Fibroblast of lung (primary cell): Measurements from ENCODE around the gene FANCE. TPM values are rescaled to one million over a fixed set of nuclear protein-coding genes. Genes with fewer than 3 reads are reported as not detected.

ENCODE experiments used
- DNase-seq, 2 donors: peaks; one replicate each; pipeline versions ENCODE4 v3.0.0 to v3.0.0-alpha.2; 2010; ENCODE audit warnings: low read depth in 2 of 2
- H2AFZ ChIP-seq: 2 replicates; pipeline ENCODE4 v1.5.1; 2012; ENCODE audit warnings: low read length, control low read depth, inconsistent platforms
- H3K27ac ChIP-seq: 2 replicates; pipeline ENCODE4 v1.5.1; 2011; ENCODE audit warnings: low read length, control low read depth; ENCODE audit not compliant: insufficient read depth
- H3K27me3 ChIP-seq: 2 replicates; pipeline ENCODE4 v1.5.1; 2011; ENCODE audit warnings: mild to moderate bottlenecking, low read length; ENCODE audit not compliant: control insufficient read depth, insufficient read depth
- H3K36me3 ChIP-seq: 2 replicates; pipeline ENCODE4 v1.5.1; 2011; ENCODE audit warnings: low read length; ENCODE audit not compliant: control insufficient read depth, insufficient read depth
- H3K4me1 ChIP-seq: 2 replicates; pipeline ENCODE4 v1.5.1; 2011; ENCODE audit warnings: low read length; ENCODE audit not compliant: control insufficient read depth, insufficient read depth; ENCODE audit errors: extremely low read depth
- H3K4me2 ChIP-seq: 2 replicates; pipeline ENCODE4 v1.5.1; 2011; ENCODE audit warnings: low read length, control low read depth; ENCODE audit not compliant: insufficient read depth; ENCODE audit errors: extremely low read depth
- H3K4me3 ChIP-seq, 4 experiments: fragments of 200-600 bp in 1 of 4; sonication (generic) in 1 of 4; replicated peaks in 1 of 4; 2 replicates each; pipeline ENCODE4 v1.5.1; 2011 to 2016; ENCODE audit warnings: low read length in 4 of 4, low read depth in 3 of 4, mild to moderate bottlenecking in 3 of 4, control low read depth in 2 of 4, inconsistent platforms in 1 of 4, mixed read lengths in 1 of 4; ENCODE audit not compliant: insufficient read depth in 1 of 4; ENCODE audit errors: control extremely low read depth in 1 of 4
- H3K79me2 ChIP-seq: 2 replicates; pipeline ENCODE4 v1.5.1; 2012; ENCODE audit warnings: mild to moderate bottlenecking, low read length, inconsistent platforms; ENCODE audit not compliant: control insufficient read depth, insufficient read depth
- H3K9ac ChIP-seq: 2 replicates; pipeline ENCODE4 v1.5.1; 2011; ENCODE audit warnings: mild to moderate bottlenecking, low read length, control low read depth; ENCODE audit not compliant: insufficient read depth
- H3K9me3 ChIP-seq: 2 replicates; pipeline ENCODE4 v1.5.1; 2012; ENCODE audit warnings: low read depth, low read length; ENCODE audit not compliant: control insufficient read depth, insufficient read depth
- H4K20me1 ChIP-seq: 2 replicates; pipeline ENCODE4 v1.5.1; 2011; ENCODE audit warnings: low read length; ENCODE audit not compliant: control insufficient read depth, insufficient read depth; ENCODE audit errors: extremely low read depth
- EZH2 ChIP-seq: IDR thresholded peaks from 2 replicates; pipeline ENCODE4 v1.5.1; 2012; ENCODE audit warnings: low read length, control low read depth, mild to moderate bottlenecking; ENCODE audit errors: missing control alignments
- polyA plus RNA-seq, 2 donors: library from polyadenylated mRNA; depleted of rRNA in 1 of 2; stranded (reverse) in 1 of 2; unstranded in 1 of 2; fragments of >200 nt; gene quantifications; 2 replicates each; pipeline ENCODE4 v1.2.1, GENCODE V29; 2011 to 2012; ENCODE audit warnings: missing spikeins in 1 of 2
- total RNA-seq: library from RNA; depleted of rRNA; stranded (reverse); fragments of >200 nt; gene quantifications from 2 replicates; pipeline ENCODE4 v1.2.1, GENCODE V29; 2014
- TF ChIP-seq, protein P1 (sequence below), 2 donors: IDR thresholded peaks in 1 of 2; conservative IDR thresholded peaks in 1 of 2; 1 replicate in 1 of 2; 2 replicates in 1 of 2; pipeline ENCODE4 v1.5.1; 2011 to 2012; ENCODE audit warnings: low read length in 2 of 2, control low read depth in 1 of 2, inconsistent platforms in 1 of 2, low read depth in 1 of 2, mild to moderate bottlenecking in 1 of 2

Gene FANCE
- total and polyA plus RNA-seq, 2 donors (not counting 1 experiment from before 2014, with no cell fraction given), result 3.2 to 10.7 TPM

DNA sequence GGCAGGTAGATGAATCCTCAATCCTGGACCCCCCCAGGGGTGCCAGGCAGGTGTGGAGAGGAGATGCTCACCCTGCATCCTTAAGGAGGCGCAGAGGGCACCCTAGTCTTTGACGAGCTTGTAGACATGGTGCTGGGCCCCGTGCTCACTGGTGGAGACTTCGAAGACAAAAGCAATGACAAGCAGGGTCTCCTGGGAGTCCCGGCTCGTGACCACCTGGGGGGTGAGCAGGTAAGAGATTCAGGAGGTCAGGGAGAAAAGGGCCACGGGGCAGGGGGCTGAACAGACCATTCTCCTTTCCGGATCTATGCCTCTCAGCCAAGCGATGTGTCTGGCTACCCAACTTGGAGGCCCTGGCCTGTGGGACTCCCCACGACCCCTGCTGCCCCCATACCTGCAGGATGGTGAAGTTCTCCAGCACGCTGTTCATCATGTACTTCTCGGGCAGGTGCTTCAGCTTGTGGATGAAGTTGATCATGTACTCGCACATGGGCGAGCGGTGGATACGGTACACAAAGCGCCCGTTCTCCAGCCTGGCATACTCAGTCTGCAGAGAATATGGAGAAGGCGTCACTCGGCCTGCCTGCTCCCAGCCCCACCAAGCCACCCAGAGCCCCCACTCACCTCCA lies 22.9 kb downstream of the FANCE start:
- TF ChIP-seq EZH2, result no peak
- TF ChIP-seq, protein P1, sequence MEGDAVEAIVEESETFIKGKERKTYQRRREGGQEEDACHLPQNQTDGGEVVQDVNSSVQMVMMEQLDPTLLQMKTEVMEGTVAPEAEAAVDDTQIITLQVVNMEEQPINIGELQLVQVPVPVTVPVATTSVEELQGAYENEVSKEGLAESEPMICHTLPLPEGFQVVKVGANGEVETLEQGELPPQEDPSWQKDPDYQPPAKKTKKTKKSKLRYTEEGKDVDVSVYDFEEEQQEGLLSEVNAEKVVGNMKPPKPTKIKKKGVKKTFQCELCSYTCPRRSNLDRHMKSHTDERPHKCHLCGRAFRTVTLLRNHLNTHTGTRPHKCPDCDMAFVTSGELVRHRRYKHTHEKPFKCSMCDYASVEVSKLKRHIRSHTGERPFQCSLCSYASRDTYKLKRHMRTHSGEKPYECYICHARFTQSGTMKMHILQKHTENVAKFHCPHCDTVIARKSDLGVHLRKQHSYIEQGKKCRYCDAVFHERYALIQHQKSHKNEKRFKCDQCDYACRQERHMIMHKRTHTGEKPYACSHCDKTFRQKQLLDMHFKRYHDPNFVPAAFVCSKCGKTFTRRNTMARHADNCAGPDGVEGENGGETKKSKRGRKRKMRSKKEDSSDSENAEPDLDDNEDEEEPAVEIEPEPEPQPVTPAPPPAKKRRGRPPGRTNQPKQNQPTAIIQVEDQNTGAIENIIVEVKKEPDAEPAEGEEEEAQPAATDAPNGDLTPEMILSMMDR (conservative IDR thresholded peaks at IDR 0.05 in 1 of 2, IDR thresholded peaks at IDR 0.05 in 1 of 2; ENCODE audit: low read depth in 1 of 2, low read length in 2 of 2), result no peak
- no peak for DNase-seq
- Histone ChIP-seq H4K20me1 (peaks cover 5% of the 10 kb centered on the region), H3K4me2 (no peak overlapping the region), H3K4me1 (peaks cover 10% of the 10 kb centered on the region), H3K36me3 (peaks cover 33% of the 10 kb centered on the region), H2AFZ (no peak overlapping the region), H3K27me3 (no peaks in the 10 kb centered on the region), H3K9ac (no peak overlapping the region), H3K79me2 (peaks cover 9% of the 10 kb centered on the region), H3K27ac (no peak overlapping the region), H3K4me3 (no peak overlapping the region), H3K9me3 (no peaks in the 10 kb centered on the region)

DNA sequence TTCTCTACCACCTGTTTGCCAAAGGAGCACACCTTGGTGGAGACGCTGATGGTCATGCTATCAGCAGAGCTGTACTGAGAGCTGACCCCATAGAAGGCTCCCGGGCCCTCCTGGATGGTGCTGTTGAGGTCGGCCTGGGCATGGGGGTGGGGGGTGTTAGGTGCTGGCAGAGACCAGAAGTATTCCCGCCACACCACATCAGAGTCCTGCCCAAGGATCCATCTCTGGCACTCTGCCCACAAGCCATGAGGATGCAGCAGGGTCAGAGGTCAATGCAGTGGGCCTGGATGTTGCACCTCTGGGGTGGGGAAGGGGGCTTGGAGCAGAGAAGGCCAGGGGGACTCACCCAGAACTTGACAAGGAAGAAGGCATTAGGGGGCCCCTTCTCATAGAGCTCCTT lies 23.4 kb downstream of the FANCE start:
- Histone ChIP-seq H3K27ac (no peak overlapping the region), H3K4me2 (no peak overlapping the region), H4K20me1 (peaks cover 2% of the 10 kb centered on the region), H3K4me3 (no peak overlapping the region), H3K9ac (no peak overlapping the region), H2AFZ (no peak overlapping the region), H3K36me3 (peaks cover 30% of the 10 kb centered on the region), H3K79me2 (peaks cover 4% of the 10 kb centered on the region), H3K27me3 (no peaks in the 10 kb centered on the region), H3K4me1 (peaks cover 7% of the 10 kb centered on the region), H3K9me3 (no peaks in the 10 kb centered on the region)
- no peak for DNase-seq
- TF ChIP-seq, protein P1 (conservative IDR thresholded peaks at IDR 0.05 in 1 of 2, IDR thresholded peaks at IDR 0.05 in 1 of 2; ENCODE audit: low read depth in 1 of 2, low read length in 2 of 2), result no peak
- TF ChIP-seq EZH2, result no peak

DNA sequence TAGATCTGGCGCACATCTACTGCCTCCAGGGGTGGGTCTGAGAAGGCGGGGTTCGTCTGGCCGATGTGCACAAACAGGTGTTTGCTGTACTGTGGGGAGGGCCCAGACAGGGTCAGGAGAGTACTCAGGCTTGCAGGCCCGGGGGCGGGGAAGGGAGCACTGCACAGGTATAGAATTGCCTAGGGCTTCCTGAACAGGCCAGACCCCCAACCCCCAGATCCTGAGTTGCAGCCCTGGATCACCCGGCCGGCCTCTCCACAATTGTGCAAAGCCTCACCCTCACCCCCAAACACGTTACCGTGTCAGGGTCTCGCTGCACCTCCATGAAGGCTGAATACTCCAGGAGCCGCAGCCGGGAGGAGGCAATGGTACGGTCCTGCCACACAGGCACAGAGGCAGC lies 23.9 kb downstream of the FANCE start:
- DNase-seq, result no peak
- Histone ChIP-seq H4K20me1 (no peaks in the 10 kb centered on the region), H3K27ac (no peak overlapping the region), H2AFZ (no peak overlapping the region), H3K36me3 (peaks cover 28% of the 10 kb centered on the region), H3K4me3 (no peak overlapping the region), H3K27me3 (no peaks in the 10 kb centered on the region), H3K4me2 (no peak overlapping the region), H3K79me2 (peaks cover 1% of the 10 kb centered on the region), H3K9ac (no peak overlapping the region), H3K9me3 (no peaks in the 10 kb centered on the region), H3K4me1 (peaks cover 7% of the 10 kb centered on the region)
- TF ChIP-seq, protein P1 (conservative IDR thresholded peaks at IDR 0.05 in 1 of 2, IDR thresholded peaks at IDR 0.05 in 1 of 2; ENCODE audit: low read depth in 1 of 2, low read length in 2 of 2), result no peak
- TF ChIP-seq EZH2, result no peak
